HG03039 (cell line): Measurements from ENCODE around the gene GPR142.

Experiments
- ATAC-seq: cut with Tn5 transposase; IDR thresholded peaks from one replicate; pipeline ENCODE4 v1.9.1; 2021; ENCODE audit warnings: mild to moderate bottlenecking, moderate library complexity; ENCODE audit not compliant: unreplicated experiment

Gene GPR142

GRCh38 chr17:74343526-74344284 is 23.6 kb upstream of the GPR142 start:
- no peak for ATAC-seq

DNA sequence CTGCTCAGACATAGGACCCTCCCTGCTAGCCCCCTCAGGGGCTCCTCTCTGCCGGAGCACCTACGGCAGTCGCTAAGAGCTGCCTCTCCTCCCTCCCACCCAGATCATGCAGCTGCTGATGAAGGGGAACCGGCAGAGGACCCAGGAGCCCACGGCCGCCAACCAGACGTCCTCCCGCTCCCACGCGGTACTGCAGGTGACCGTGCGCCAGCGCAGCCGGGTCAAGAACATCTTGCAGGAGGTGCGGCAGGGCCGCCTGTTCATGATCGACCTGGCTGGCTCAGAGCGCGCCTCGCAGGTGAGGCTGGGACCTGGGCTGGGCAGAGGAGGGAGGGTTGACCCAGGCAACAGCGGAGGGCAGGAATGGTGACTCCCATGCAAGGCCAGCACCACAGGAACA is 22.6 kb upstream of the GPR142 start:
- no peak for ATAC-seq

- ATAC-seq = no peak
These were observed 21.7 kb upstream of the GPR142 start for GRCh38 chr17:74345433-74346241.

GRCh38 chr17:74347646-74348045 is 19.7 kb upstream of the GPR142 start:
- no peak for ATAC-seq

DNA sequence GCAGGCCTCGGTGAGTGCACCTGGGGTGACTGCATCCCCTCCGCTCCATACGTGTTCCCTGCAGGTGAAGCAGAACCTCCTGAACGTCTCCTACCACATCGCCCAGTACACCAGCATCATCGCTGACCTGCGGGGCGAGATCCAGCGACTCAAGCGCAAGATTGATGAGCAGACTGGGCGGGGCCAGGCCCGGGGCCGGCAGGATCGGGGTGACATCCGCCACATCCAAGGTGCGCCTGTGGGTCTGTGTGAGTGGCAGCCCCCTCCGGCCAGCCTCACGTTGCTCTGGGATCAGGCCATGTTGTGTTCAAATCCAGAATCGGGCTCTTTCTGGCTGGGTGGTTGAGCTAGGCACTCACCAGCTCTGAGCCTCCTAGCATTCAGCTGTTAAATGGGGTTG is 18.2 kb upstream of the GPR142 start:
- no peak for ATAC-seq

DNA sequence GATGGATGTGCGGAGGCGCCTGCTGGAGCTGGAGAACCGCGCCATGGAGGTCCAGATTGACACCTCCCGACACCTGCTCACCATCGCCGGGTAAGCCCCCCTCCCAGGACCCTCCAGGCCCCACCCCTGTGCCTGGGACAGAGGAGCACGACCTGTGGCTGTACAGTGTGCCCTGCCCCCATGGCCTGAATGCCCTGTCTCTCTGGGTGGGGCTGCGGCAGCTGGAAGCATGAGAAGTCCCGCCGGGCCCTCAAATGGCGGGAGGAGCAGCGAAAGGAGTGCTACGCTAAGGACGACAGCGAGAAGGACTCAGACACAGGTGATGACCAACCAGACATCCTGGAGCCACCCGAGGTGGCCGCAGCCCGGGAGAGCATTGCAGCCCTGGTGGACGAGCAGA is 16.8 kb upstream of the GPR142 start:
- ATAC-seq = no peak

DNA sequence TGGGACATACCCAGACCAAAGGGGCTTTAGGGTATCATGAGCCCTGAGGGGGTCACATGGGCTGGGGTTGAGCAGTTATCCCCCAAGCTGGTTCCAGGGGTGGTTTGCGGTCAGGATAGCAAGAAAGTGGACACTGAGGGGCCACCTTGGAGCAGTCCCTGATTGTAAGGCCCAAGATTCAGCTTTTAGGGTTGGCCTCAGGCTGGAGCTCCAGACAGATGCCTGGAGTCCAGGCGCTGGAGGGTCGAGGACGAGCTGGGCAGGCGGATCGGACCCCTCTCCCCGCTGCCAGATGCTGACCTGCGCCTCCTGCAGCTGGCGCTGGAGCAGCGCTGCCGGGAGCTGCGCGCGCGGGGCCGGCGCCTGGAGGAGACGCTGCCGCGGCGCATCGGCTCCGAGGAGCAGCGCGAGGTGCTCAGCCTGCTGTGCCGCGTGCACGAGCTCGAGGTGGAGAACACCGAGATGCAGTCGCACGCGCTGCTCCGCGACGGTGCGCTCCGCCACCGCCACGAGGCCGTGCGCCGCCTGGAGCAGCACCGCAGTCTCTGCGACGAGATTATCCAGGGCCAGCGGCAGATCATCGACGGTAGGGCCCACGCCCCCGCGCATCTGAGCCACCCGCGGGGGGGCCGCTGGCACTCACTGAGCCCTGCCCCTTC is 15.6 kb upstream of the GPR142 start:
- no peak for ATAC-seq

DNA sequence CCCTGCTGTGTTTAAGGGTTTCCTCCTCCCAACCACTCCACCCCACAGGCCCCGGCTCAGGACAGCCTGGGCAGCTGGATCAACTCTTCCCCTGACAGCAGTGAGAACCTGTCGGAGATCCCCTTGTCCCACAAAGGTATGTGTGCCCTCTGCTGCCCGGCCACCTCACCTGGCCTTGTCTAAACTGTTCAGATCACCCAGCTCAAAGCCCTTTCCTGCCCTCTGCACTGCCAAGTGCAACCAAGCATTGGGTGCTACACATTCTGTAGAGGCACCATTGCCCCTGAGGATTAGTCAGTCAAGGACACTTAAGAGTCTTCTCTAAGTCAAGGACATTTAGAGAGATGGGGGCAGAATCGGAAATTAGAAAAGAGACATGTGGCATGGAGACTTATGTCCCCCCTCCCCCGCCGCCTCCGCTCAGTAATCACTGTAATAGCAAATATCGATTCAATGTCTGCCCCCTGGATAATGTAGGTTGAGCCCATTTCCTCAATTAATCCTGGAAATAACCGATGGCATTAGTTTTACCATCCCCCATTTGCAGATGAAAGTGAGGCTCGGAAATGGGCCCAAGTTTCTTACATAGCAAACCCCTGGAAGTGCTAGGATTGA is 13.8 kb upstream of the GPR142 start:
- ATAC-seq = no peak

DNA sequence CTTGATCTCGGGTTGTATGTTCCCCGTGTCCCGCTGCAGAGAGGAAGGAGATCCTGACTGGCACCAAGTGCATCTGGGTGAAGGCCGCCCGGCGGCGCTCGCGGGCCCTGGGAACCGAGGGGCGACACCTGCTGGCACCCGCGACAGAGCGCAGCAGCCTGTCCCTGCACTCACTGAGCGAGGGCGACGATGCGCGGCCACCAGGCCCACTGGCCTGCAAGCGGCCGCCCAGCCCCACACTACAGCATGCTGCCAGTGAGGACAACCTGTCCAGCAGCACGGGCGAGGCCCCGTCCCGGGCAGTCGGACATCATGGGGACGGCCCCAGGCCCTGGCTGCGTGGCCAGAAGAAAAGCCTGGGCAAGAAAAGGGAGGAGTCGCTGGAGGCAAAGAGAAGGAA is 13.2 kb upstream of the GPR142 start:
- no peak for ATAC-seq

DNA sequence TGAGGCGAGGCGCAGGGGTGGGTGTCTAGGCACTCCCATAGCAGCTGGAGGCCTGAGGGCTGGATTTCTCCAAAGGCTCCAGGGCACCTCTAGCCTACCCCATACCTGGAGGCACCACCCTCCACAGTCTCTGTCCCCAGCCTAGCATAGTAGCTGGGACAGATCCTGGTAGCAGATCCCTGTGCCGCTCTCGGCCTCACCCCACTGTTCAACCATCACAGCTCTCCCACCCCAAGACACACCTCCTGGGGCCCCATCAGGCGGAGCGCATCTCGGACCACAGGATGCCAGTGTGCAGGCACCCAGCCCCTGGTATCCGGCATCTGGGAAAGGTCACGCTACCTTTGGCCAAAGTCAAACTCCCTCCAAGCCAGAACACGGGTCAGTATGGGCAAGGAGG is 12.7 kb upstream of the GPR142 start:
- ATAC-seq = no peak

- no peak for ATAC-seq
These were observed 12.2 kb upstream of the GPR142 start for GRCh38 chr17:74355065-74355464.

GRCh38 chr17:74356646-74357465 is 10.4 kb upstream of the GPR142 start:
- no peak for ATAC-seq

GRCh38 chr17:74357466-74357809 is 9.9 kb upstream of the GPR142 start:
- no peak for ATAC-seq

- no peak for ATAC-seq
These were observed 8.6 kb upstream of the GPR142 start for GRCh38 chr17:74358697-74359096.

GRCh38 chr17:74359916-74360315 is 7.4 kb upstream of the GPR142 start:
- no peak for ATAC-seq

- no peak for ATAC-seq
These were observed 6.4 kb upstream of the GPR142 start for GRCh38 chr17:74360899-74361229.

GRCh38 chr17:74361230-74362068 is 5.9 kb upstream of the GPR142 start, which contains the start of gene BTBD17:
Gene BTBD17 (minus strand): TSS chr17:74361868. CDS start chr17:74361819, 49 bp downstream.
- ATAC-seq = no peak

GRCh38 chr17:74362069-74362405 is 5.3 kb upstream of the GPR142 start:
- no peak for ATAC-seq

- ATAC-seq = no peak
These were observed 4.4 kb upstream of the GPR142 start for GRCh38 chr17:74362810-74363498.
